GM12878 (cell line): Measurements from ENCODE around the gene MRPL36. TPM values are rescaled to one million over a fixed set of nuclear protein-coding genes. Genes with fewer than 3 reads are reported as not detected.

Experiments used
- ATAC-seq: fragments of 200-7000 bp; cut with Tn5 transposase; 3 replicates; pipeline ENCODE4 v1.9.1; 2020; ENCODE audit warnings: mild to moderate bottlenecking, moderate library complexity
- BruUV-seq: library from RNA; stranded (reverse); fragments of 400-500 nt; replicated peaks from 2 replicates; lab custom pipeline; 2021; lab: Mats Ljungman, UMichigan
- CTCF ChIA-PET: fragments of 300-600 bp; sonication (Branson Sonifier 250); formaldehyde crosslinking; extraction: SDS; loops from one replicate; lab custom pipeline; 2021; ENCODE audit warnings: inconsistent platforms; lab: Yijun Ruan, JAX
- POLR2A ChIA-PET: fragments of 350-600 bp; formaldehyde crosslinking; extraction: SDS; loops from one replicate; lab custom pipeline; 2021; ENCODE audit warnings: inconsistent platforms; lab: Charles Lee
- RAD21 ChIA-PET: fragments of 300-600 bp; sonication (Branson Sonifier 250); formaldehyde crosslinking; loops from one replicate; lab custom pipeline; 2023; ENCODE audit warnings: antibody characterized with exemption; ENCODE audit not compliant: unreplicated experiment; lab: Charles Lee
- SMC1A ChIA-PET: fragments of 300-600 bp; sonication (Branson Sonifier 250); formaldehyde crosslinking; loops from one replicate; lab custom pipeline; 2023; ENCODE audit not compliant: unreplicated experiment, uncharacterized antibody; lab: Charles Lee
- DNase-seq: peaks from one replicate; pipeline ENCODE4 v3.0.0-alpha.2; 2011; ENCODE audit warnings: low read depth, low spot score
- FAIRE-seq: peaks from 3 replicates; lab custom pipeline; 2011; peaks lifted over from hg19 to GRCh38; lab: Jason Lieb, UNC
- H2AFZ ChIP-seq: 2 replicates; pipeline ENCODE4 v1.6.0; 2011; ENCODE audit warnings: low read depth, low read length, control low read depth; ENCODE audit not compliant: control insufficient read depth
- H3K27ac ChIP-seq: 2 replicates; pipeline ENCODE4 v1.5.1; 2011; ENCODE audit warnings: control low read depth; ENCODE audit not compliant: control insufficient read depth, insufficient read depth
- H3K27me3 ChIP-seq, 2 experiments: replicated peaks in 1 of 2; 2 replicates each; pipeline versions ENCODE4 v1.6.0 to v1.6.1; 2011; ENCODE audit warnings: low read length in 1 of 2; ENCODE audit not compliant: control insufficient read depth in 2 of 2, insufficient read depth in 2 of 2
- H3K36me3 ChIP-seq, 2 experiments: 2 replicates each; pipeline ENCODE4 v1.5.1; 2011; ENCODE audit warnings: low read length in 1 of 2; ENCODE audit not compliant: control insufficient read depth in 2 of 2, insufficient read depth in 2 of 2
- H3K4me1 ChIP-seq: 2 replicates; pipeline ENCODE4 v1.6.1; 2011; ENCODE audit warnings: mild to moderate bottlenecking, low read length, moderate library complexity, mixed read lengths; ENCODE audit not compliant: control insufficient read depth, insufficient read depth
- H3K4me2 ChIP-seq: 2 replicates; pipeline ENCODE4 v1.6.0; 2011; ENCODE audit warnings: control low read depth; ENCODE audit not compliant: control insufficient read depth, insufficient read depth
- H3K4me3 ChIP-seq: fragments of 200-600 bp; sonication (generic); 2 replicates; pipeline ENCODE4 v1.5.1; 2016
- H3K79me2 ChIP-seq: 2 replicates; pipeline ENCODE4 v1.6.0; 2011; ENCODE audit warnings: low read length; ENCODE audit not compliant: control insufficient read depth, insufficient read depth
- H3K9ac ChIP-seq: 2 replicates; pipeline ENCODE4 v1.8.0; 2011; ENCODE audit warnings: low read length, control low read depth, mixed read lengths; ENCODE audit not compliant: control insufficient read depth, insufficient read depth
- H3K9me3 ChIP-seq: replicated peaks from 3 replicates; pipeline ENCODE4 v1.5.1; 2011; ENCODE audit warnings: mild to moderate bottlenecking, low read length; ENCODE audit not compliant: control insufficient read depth, insufficient read depth
- H4K20me1 ChIP-seq: 2 replicates; pipeline ENCODE4 v1.6.0; 2011; ENCODE audit not compliant: control insufficient read depth, insufficient read depth
- ASH2L ChIP-seq: fragments of 300-600, 200-600 bp; sonication (generic); IDR thresholded peaks from 2 replicates; pipeline ENCODE4 v1.6.1; 2017; ENCODE audit warnings: low read depth, mild to moderate bottlenecking, borderline replicate concordance
- BCLAF1 ChIP-seq: fragments of 450-650 bp; IDR thresholded peaks from 2 replicates; pipeline ENCODE4 v1.6.1; 2017; ENCODE audit warnings: antibody characterized with exemption, mild to moderate bottlenecking, moderate library complexity
- CEBPB ChIP-seq, 2 experiments: fragments of 150-350 bp in 1 of 2; IDR thresholded peaks; 2 replicates each; pipeline ENCODE4 v1.6.1; 2012 to 2014; ENCODE audit warnings: low read depth in 2 of 2, low read length in 2 of 2, borderline replicate concordance in 1 of 2, inconsistent platforms in 1 of 2
- HCFC1 ChIP-seq: fragments of 150-350 bp; IDR thresholded peaks from 2 replicates; pipeline ENCODE4 v1.6.1; 2014; ENCODE audit warnings: low read length
- PAX8 ChIP-seq: fragments of 450-650 bp; IDR thresholded peaks from 2 replicates; pipeline ENCODE4 v1.6.1; 2017; ENCODE audit warnings: mild to moderate bottlenecking, moderate library complexity
- PBX3 ChIP-seq: IDR thresholded peaks from 2 replicates; pipeline ENCODE4 v1.6.1; 2011; ENCODE audit warnings: mild to moderate bottlenecking, low read depth, low read length, moderate library complexity; ENCODE audit not compliant: insufficient replicate concordance
- SPI1 ChIP-seq: IDR thresholded peaks from 2 replicates; pipeline ENCODE4 v1.6.1; 2011; ENCODE audit warnings: low read depth, mild to moderate bottlenecking, low read length, moderate library complexity, borderline replicate concordance; ENCODE audit not compliant: insufficient read depth
- TCF7 ChIP-seq: IDR thresholded peaks from 2 replicates; pipeline ENCODE4 v1.6.1; 2014; ENCODE audit warnings: antibody characterized with exemption, borderline replicate concordance
- ZBTB11 ChIP-seq: fragments of 450-650 bp; formaldehyde crosslinking; IDR thresholded peaks from 2 replicates; pipeline ENCODE4 v1.5.0; 2022; ENCODE audit warnings: mild to moderate bottlenecking, missing genetic modification characterization
- ZBTB33 ChIP-seq: fragments of 450-650 bp; IDR thresholded peaks from 2 replicates; pipeline ENCODE4 v1.6.1; 2017; ENCODE audit warnings: mild to moderate bottlenecking
- WGBS: methylation state at CpG from one replicate; pipeline ENCODE4 v1.1.6; 2016; ENCODE audit warnings: low lambda C conversion rate; ENCODE audit not compliant: insufficient replicate concordance, insufficient coverage; ENCODE audit errors: missing lambda C conversion rate; 5-methylcytosine and 5-hydroxymethylcytosine counted together
- in situ Hi-C: fragments of 300-500 bp; cut with MboI; formaldehyde crosslinking; loops from 9 replicates; pipeline ENCODE4 v1.14.3; 2018; ENCODE audit warnings: mixed read lengths
- intact Hi-C: fragments of 100-400 bp; cut with micrococcal nuclease; formaldehyde crosslinking; loops from one replicate; pipeline ENCODE4 v1.14.2; 2022; ENCODE audit not compliant: unreplicated experiment
- polyA plus RNA-seq, 11 experiments: library from polyadenylated mRNA; depleted of rRNA in 4 of 11; unstranded in 6 of 11; stranded (reverse) in 5 of 11; fragments of >200 nt; fragmentation: Nextera tagmentation in 4 of 11; fragmentation: Illumina TruSeq in 1 of 11; extraction: Ambion mirVana in 4 of 11; extraction: Trizol in 1 of 11; gene quantifications; 1 replicate in 1 of 11; 2 replicates in 10 of 11; pipeline versions ENCODE4 v1.2.1 to v1.2.3, GENCODE V29; 2011 to 2016; ENCODE audit warnings: inconsistent platforms in 2 of 11, missing spikeins in 2 of 11, low read depth in 1 of 11
- total RNA-seq, 4 experiments: library from RNA; depleted of rRNA in 3 of 4; stranded (reverse); fragments of >200 nt in 3 of 4; fragmentation: Illumina TruSeq in 1 of 4; extraction: Trizol in 1 of 4; gene quantifications; 2 replicates each; pipeline versions ENCODE4 v1.2.1 to v1.2.3, GENCODE V29; 2013 to 2021

Gene MRPL36
- total and polyA plus RNA-seq, 10 of the 15 experiments (the other 5 are each of a cell fraction or from before 2014, with no cell fraction given), result 89.2 to 559 (median 152) TPM

GRCh38 chr5:1805326-1805725 lies 5.7 kb upstream of the MRPL36 start (continued):
- no peak for TF ChIP-seq BCLAF1
- no peak for TF ChIP-seq HCFC1
- TF ChIP-seq, all 136 proteins: peak for 0

- Histone ChIP-seq H3K9me3 (no peaks in the 10 kb centered on the region), H4K20me1 (no peaks in the 10 kb centered on the region; the same call in 1 of the 2 replicates), H3K27me3 (no peaks in the 10 kb centered on the region)
- CTCF ChIA-PET, result interaction anchor here (0.8 kb wide), 1 partner anchor 31 kb away, joined by 3 read pairs; no protein-coding TSS in a partner anchor
- SMC1A ChIA-PET, result interaction anchor here (0.7 to 3.7 kb wide), 3 partner anchors 11 to 76 kb away, joined by 3 to 18 read pairs (median 3); no protein-coding TSS in a partner anchor
- no peak for TF ChIP-seq PAX8
- TF ChIP-seq ZBTB33, result no peak
- no peak for TF ChIP-seq SPI1
- TF ChIP-seq ZBTB11 (CRISPR knock-in tag), result no peak
- TF ChIP-seq PBX3, result no peak
- TF ChIP-seq HCFC1, result no peak
- no peak for TF ChIP-seq CEBPB (IDR thresholded peaks at IDR 0.05; ENCODE audit: borderline replicate concordance in 1 of 2, low read depth in 2 of 2, low read length in 2 of 2)
- no peak for TF ChIP-seq ASH2L
- TF ChIP-seq TCF7, result no peak
- TF ChIP-seq, all 136 proteins: peak for 0
- H3K9ac ChIP-seq, result no peak overlapping the region
- no peaks in the 10 kb centered on the region for H3K4me1 ChIP-seq
- H3K4me3 ChIP-seq, result no peak overlapping the region
- no peak for DNase-seq
- ChIA-PET POLR2A (interaction anchor here (3.2 kb wide), 1 partner anchor 11 kb away, joined by 13 read pairs; no protein-coding TSS in a partner anchor), RAD21 (interaction anchor here (1.8 kb wide), 1 partner anchor 11 kb away, joined by 8 read pairs; no protein-coding TSS in a partner anchor)
- H3K27ac ChIP-seq, result no peak overlapping the region
- H3K36me3 ChIP-seq, result peaks cover 19 to 25% of the 10 kb centered on the region in 2 experiments
- H3K4me2 ChIP-seq, result no peak overlapping the region
- intact Hi-C loops (loop anchor here (5.0 to 10.0 kb wide), 2 partner anchors 42 to 69 kb away; no protein-coding TSS in a partner anchor), in situ Hi-C loops (no loop called here)
- ATAC-seq, result no peak
- WGBS, result 94% methylated on average over 15 of the region's 15 CpGs
- no peak for FAIRE-seq
- BruUV-seq, result no TSS peak
- no peak overlapping the region for H2AFZ ChIP-seq
- peaks cover 42% of the 10 kb centered on the region for H3K79me2 ChIP-seq
Observed at GRCh38 chr5:1804001-1804690, 4.5 kb upstream of the MRPL36 start.
